CD4-positive, alpha-beta T cell treated with Interleukin-4 for 4 hours (primary cell): ENCODE data around the gene GNB3.
A peak's percentile ranks its signal among the peaks of the same experiment; 100 is the strongest.
"Not testable (repeated sequence)": the region's sequence is repeated elsewhere in the genome, so short reads cannot be mapped to it uniquely, and the experiment has no call there.

Experiments used
- DNase-seq: peaks from one replicate; pipeline ENCODE4 v3.0.0-alpha.2; 2020

Gene GNB3

DNA sequence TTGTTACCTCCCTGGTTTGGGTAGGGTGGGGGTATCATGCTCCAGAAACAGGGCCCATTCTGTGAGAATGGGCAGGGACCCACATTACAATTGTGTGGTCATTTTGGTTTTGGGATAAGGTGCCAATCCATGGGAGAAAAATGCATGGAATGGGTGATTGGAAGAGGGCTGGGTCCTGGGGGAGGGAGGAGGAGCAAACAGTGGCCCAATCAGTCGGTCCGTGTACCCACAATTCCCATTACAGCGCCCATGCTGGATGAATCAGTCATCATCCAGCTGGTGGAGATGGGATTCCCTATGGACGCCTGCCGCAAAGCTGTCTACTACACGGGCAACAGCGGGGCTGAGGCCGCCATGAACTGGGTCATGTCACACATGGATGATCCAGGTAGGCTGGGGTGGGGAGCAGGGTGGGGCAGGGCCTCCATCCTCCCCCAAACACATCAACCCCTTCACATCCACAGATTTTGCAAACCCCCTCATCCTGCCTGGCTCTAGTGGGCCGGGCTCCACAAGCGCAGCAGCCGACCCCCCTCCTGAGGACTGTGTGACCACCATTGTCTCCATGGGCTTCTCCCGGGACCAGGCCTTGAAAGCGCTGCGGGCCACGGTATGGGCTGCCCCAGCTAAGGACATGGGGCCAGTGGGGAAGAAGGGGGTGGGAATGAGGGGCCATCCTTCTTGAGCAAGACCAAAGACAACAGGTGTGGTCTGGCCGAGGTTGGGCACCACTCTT, 23.0 kb downstream of the GNB3 start:
- no peak for DNase-seq

DNA sequence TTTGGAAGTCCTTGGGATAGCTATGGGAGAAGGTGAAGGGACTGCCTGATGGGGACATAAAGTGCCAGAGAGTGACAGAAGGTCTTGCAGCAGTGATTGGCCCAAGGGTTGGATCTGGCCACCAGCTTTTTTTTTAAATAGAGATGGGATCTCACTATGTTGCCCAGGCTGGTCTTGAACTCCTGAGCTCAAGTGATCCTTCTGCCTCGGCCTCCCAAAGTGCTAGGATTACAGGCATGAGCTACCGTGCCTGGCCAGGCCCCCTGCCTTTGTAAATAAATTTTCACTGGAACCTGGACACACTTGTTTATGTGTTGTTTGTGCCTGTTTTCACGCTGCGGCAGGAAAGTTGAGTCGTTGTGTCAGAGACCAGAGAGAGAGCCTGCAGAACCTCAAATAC, 24.6 kb downstream of the GNB3 start:
- DNase-seq, result not testable (repeated sequence)

DNA sequence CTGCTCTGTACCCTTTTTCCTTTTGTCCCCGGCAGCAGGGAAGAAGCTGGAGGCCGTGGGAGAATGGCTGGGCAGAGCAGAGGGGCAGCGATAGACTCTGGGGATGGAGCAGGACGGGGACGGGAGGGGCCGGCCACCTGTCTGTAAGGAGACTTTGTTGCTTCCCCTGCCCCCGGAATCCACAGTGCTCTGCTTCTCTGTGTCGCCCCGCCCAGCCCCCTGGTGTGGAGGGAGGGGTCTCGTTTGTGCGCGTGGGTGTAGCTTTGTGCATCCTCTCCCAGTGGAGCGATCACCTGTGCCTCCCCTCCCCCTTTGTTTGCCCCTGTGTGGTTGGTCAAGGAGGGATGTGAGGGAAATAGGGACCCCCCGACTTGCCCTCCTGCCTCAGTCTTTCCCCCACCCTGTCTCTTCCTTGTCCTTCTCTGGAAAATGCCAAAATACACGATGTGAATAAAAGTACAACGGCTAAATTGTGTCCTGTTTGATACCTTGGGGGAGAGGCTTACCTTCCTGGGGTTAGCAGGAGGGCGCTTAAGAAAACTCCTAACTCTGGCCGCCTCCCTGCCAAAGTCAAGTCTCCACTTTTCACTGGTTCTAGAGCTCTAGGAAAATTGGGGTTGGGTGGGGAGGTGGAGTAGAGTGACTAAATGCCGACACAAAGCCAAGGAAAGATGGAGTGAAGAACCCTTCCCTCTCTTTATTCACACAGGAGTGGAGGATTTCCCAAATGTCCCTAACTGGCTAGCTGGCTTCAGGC, 25.6 kb downstream of the GNB3 start:
- DNase-seq, result no peak

DNA sequence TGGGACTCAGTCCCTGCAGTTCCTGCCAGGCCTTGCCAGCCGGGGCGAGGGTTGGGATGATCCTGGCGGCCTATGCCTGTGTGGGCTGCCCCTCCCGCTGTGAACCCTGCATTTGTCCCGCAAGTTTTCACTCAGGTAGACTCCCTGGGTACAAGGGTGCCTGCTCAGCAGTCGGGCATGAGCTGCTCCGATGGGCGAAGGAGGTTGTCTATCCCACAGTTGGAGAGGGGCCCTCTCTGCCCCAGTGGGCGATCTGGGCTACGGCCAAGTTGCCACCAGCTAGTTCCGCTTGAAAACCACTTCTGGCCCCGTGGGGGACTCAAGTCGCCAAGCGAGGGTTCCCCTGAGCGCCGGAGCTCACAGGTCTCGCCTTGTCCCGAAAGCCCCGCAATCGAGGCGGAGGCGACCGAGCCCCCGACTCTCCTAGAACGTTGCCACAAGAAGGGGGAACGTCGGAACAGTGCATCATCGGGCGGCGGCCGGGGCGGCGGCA, 26.2 kb downstream of the GNB3 start:
- no peak for DNase-seq

DNA sequence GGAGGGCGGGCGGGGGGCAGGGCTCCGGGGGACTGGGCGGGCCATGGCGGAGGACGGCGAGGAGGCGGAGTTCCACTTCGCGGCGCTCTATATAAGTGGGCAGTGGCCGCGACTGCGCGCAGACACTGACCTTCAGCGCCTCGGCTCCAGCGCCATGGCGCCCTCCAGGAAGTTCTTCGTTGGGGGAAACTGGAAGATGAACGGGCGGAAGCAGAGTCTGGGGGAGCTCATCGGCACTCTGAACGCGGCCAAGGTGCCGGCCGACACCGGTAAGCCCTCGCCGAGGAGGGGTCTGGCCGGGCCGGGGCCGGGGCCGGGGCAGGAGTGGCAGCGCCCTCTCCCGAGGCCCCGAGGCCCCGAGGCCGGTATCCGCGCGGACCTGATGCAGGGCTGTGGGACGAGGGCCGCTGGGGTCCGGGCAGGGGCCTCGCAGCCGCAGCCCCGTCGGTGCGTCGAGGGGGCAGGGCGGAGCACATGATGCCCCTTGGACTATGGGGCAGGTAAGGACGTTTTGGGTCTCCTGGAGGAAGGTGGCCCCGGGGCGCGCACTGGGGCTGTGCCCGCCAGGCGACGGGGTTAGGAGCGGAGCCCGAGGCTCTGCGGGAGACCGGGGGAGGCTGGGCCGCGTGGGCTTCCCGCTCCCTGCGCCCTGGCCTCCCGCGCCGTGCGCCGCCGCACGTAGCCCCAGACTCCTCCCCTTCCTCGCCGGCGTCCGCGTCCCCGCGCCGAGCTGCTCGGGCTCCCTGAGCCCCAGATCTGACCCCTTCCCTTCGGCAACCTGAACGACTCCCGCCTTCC, 26.9 kb downstream of the GNB3 start, which contains the start of gene TPI1:
TPI1 (plus strand) TSS at position 119 of the 798 bp plus-strand sequence; CDS start at position 155, 36 bp downstream.
- peak; percentile 79 for DNase-seq

DNA sequence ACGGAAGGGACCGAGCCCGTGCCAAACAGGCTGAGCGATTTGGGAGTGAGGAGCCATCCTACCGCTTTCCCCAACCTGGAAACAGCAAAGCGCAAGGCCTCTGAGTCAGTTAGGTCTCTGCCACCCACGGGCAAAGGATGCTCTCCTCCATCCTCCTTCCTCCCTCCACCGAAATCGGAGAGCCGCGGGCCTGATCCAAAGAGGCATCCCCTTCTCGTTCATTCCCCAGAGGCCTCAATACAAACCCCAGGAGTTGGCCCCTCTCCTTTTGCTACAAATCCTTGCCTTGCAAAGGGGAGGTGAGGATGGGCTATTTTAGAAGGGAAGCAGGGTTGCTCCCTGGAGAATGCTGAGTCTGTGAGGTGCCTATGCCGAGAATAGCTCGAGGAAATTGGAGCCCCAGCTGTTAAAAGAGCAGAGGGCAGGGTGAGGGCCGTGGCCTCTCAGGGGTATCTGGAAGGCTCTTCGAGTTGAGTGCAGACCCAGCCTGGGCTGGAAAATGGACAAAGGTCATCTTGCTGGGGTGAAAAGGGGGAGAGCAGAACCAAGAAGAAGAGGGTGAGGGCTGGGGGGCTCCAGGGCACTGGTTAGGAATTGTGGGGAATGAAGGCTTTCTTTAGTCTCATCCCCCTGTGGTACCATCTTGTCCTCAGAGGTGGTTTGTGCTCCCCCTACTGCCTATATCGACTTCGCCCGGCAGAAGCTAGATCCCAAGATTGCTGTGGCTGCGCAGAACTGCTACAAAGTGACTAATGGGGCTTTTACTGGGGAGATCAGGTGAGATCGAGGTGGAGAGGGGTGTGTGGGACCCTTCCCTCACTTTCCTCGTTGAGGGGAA, 27.7 kb downstream of the GNB3 start:
- DNase-seq, result no peak

DNA sequence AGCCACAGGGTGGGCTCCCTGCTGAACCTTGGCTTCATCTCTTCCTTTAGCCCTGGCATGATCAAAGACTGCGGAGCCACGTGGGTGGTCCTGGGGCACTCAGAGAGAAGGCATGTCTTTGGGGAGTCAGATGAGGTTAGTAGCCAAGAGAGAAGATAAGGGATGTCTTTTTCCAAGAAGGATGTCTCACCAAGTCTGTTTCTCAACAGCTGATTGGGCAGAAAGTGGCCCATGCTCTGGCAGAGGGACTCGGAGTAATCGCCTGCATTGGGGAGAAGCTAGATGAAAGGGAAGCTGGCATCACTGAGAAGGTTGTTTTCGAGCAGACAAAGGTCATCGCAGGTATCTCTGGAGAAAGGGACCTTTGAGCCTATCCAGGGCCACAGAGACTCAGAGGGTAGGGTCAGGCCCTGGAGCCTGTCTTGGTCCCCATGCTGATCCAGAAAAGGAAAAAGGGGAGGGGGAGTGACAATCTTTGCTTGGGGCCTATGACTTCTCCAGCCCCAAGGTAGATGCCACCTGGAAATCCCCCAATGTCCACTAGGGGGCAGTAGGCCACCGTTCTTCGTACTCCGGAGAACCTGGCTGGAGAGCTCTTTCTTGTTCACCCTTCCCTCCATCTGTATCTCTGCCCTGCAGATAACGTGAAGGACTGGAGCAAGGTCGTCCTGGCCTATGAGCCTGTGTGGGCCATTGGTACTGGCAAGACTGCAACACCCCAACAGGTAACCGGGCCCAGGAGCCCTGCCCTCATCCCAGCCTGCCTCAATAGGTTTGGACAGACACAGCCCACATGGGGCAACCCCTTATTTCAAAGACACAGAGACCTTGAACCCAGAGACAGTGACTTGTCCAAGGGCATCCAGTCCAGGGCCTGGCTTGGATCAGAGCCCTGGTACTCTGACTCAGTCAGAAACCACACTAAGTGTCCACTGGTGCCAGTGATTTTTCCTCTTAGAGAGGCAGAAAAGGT, 28.6 kb downstream of the GNB3 start:
- peak; percentile 83 for DNase-seq

DNA sequence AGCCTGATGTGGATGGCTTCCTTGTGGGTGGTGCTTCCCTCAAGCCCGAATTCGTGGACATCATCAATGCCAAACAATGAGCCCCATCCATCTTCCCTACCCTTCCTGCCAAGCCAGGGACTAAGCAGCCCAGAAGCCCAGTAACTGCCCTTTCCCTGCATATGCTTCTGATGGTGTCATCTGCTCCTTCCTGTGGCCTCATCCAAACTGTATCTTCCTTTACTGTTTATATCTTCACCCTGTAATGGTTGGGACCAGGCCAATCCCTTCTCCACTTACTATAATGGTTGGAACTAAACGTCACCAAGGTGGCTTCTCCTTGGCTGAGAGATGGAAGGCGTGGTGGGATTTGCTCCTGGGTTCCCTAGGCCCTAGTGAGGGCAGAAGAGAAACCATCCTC, 29.6 kb downstream of the GNB3 start:
- not testable (repeated sequence) for DNase-seq

DNA sequence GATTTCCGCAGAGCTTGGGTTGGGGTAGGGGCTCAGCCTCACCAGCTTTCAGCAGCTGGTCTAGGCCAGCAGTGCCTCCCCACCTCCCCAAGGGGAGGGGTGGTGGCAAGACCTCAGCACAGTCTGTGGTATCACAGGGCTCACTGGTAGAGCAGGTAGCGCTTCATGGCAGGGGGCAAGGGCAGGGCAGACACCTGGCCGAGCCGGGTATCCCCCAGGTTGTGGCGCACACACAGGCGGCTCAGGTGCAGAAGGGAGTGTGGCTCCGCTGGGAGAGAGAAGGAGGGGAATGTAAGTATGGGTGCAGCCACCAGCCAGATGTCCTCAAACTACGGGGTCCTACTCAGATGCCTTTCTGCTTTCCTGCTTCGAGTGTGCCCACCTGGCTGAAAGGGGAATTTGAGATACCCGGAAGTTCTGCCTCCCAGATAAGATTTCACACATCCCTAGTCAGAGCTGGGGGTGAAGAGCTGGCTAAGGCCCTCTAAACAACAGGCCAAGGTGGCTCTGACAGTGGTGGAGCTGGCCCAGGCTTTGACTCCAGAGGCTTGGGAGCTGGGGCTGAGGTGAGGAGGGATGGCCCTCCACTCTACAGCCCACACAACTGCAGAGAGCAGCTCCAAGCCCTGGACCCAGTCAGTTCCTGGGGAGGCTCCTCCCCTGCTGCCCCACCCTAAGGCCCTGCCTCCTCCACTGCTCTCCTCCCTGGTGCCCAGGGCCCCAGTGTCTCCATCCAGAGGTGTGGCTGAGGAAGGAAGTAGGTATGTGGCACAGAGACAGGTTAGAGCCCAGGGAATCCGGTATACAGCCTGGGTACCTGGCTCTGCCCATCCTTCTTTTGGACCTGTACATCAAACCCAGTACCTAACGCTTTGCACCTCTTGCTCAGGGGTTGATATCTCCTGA, 30.6 kb downstream of the GNB3 start:
- peak; percentile 23 for DNase-seq

DNA sequence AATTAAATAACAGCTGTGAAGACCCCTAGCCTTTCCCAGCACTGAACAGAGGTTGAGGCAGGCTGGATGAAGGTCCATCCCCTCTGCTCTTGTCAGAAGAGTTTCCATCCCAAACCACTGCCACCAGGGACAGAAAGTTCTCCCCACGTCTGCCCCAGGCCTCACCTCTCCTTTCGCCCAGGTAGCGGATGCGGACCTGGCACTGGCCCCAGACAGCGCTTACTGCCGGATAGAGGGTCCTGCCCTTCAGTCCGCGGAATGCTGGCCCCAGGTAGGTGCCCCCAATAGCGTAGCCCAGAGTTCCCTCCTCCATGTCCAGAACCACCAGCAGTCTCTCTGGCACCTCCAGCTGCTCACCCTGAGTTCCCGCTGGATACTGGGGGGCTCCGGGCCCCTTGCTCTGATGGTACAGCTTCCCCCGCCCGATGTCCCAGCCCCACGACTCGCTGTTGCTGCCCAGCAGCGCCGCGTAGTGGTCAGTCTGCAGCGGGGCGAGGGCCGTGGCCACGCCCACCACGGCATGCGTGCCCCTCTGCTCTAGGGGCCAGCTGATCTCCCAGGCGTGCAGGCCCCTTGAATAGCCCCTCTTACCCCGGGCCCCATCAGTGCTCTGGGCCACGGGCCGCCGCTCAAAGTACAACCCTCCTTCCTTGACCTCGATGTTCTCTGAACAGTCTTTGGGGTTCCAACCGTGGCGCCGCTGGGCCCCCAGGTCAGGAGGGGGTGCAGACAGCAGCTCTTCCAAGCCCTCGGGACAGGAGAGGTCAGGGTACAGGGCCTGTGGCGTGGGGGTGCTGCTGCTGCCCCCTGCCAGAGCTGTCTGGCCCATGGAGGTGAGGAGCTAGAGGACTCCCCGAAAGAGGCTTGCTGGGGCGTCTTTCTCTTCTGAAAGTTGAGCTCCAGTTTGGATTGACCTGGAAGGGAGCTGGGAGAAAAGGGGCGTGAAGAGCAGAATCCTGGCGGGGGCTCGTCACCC, 31.6 kb downstream of the GNB3 start:
- DNase-seq, result peak; percentile 79

DNA sequence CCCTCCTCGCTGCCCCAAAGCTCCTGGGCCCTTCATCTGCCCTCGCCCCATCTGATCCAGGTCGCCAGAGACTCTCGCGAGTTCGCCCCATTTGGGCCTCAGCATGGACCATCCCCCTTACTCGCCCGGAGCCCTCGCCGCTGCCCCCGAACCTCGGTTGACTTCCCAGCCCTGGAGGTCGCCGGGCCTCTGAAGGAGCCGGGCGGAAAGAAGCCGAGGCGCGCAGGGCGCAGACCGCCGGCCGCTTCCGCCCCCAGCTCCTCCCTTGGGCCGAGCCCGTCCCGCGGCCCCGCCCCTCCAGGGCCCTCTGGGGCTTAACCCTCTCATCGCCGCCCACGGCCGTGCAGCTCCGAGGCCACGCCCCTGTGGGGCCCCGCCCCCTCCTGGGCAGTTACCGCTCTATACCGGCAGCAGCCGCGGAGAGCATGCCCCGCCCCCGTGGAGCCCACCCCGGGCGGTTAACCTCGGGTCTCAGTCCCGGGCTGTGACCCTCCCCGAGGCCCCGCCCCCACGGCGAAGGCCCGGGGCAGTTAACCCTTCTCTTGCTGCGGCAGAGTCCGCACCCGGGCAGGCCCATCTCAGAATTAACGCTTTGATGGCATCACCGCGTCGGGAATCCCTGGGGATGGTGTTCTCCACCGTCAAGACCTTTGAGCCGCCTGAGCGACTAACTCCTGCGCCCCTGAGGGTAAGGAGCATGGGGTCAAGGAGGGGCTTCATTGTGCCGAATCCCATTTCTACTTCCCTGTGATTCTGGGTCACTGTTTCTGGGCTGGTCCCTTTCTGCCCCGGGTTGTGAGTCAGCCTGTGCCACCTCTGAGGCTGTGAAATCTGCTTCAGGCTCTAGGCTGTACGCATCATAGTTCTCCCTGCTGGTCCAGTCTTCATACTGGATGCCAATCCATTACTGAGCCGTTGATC, 32.6 kb downstream of the GNB3 start, which contains the start of gene SPSB2:
SPSB2 (minus strand) TSS at position 210 of the 921 bp plus-strand sequence. CDS start 402 bp downstream, outside the sequence.
- peak; percentile 97 for DNase-seq

DNA sequence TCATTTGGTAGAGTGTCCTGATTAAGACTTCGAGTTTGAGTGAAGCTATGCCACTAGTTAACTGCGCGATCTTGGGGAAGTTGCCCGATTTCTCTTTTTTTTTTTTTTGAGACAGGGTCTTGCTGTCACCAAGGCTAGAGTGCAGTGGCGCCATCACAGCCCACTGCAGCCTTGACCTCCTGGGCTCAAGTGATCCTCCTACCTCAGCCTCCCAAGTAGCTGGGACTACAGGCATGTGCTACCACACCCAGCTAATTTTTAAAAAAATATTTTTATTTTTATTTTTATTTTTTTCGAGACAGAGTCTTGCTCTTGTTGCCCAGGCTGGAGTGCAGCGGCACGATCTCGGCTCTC, 33.3 kb downstream of the GNB3 start:
- DNase-seq, result not testable (repeated sequence)

DNA sequence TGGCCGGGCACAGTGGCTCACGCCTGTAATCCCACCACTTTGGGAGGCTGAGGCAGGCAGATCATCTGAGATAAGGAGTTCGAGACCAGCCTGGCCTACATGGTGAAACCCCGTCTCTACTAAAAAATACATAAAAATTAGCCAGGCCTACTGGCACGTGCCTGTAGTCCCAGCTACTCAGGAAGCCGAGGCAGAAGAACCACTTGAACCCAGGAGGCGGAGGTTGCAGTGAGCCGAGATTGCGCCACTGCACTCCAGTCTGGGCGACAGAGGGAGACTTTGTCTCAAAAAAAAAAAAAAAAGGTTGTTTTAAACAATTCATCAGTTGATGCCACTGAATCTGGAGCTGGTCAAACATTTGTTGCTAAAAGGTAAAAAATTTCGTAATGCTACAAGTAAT, 39.1 kb downstream of the GNB3 start:
- not testable (repeated sequence) for DNase-seq

DNA sequence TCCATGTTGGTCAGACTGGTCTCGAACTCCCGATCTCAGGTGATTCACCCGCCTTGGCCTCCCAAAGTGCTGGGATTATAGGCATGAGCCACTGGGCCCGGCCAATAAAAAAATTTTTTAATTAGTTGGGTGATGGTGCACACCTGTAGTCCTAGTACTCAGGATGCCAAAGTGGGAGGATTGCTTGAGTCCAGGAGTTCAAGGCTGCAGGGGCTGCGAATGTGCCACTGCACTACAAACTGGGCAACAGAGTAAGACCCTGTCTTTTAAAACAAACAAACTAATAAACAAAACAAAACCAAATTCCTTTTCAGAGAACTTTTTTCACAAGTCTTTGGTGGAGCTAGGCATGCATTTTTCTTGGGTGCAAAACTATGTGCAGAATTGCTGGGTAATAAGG, 42.5 kb downstream of the GNB3 start:
- no peak for DNase-seq

DNA sequence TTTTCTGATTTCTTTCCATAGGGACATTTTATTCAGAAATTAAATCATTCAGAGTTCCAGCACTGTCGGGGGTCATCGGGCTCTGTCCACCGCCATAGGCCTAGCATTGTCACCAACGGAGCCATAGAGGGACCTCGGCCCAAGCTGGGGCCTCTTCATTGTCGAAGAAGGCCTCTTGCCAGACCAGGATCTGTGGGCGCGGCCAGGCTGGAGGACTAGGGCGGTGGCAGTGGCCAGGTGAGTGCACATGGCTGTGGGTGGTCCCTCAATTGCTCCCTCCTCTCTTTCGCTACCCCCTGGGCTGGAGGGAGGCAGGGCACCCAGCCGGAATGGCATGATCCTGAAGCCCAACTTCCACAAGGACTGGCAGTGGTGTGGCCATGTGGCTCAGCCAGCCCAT, 43.0 kb downstream of the GNB3 start:
- no peak for DNase-seq

DNA sequence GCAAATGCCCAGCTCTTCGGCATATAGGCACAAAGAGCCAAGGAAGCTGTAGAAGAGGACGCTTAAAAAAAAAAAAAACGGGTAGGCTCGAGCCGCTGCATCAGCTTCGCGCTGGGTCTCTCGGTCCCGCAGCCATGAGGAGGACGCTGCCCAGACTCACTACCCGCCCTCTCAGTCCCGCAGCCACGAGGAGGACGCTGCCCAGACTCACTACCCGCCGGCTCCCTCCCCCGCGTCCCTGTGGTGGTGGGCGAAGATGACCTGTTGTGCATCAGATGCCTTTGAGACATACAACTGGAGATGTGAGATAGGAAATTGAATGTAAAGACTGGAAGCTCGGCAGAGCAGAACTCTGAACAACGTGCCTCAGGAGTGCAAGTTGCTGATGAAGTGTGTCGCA, 43.8 kb downstream of the GNB3 start:
- DNase-seq, result no peak

DNA sequence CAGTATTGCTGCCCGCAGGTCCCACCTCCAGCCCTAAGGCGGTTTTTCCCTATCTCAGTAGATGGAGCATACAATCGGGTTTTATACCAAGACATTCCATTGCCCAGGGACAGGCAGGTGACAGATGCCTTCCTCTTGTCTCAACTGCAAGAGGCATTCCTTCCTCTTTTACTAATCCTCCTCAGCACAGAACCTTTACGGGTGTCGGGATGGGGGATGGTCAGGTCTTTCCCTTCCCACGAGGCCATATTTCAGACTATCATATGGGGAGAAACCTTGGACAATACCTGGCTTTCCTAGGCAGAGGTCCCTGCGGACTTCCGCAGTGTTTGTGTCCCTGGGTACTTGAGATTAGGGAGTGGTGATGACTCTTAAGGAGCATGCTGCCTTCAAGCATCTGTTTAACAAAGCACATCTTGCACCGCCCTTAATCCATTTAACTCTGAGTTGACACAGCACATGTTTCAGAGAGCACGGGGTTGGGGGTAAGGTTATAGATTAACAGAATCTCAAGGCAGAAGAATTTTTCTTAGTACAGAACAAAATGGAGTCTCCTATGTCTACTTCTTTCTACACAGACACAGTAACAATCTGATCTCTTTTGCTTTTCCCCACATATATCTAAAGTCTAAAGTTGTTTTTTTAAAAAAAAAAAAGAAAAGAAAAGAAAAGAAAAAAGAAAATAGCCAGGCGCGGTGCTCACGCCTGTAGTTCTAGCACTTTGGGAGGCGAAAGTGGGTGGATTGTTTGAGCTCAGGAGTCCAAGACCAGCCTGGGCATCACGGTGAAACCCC, 45.7 kb downstream of the GNB3 start:
- not testable (repeated sequence) for DNase-seq
